ENCODE data around the gene CDKN3. TPM values are rescaled to one million over a fixed set of nuclear protein-coding genes. Genes with fewer than 3 reads are reported as not detected.

Gene CDKN3
- polyA plus RNA-seq, 1 experiment, result 28.7 TPM

GRCh38 chr14:54410215-54410614 lies 13.4 kb downstream of the CDKN3 start:
- POLR2A ChIA-PET, result no interaction called here
- DNase-seq (ENCODE audit: low read depth), result no peak
- CTCF ChIA-PET, result interaction anchor here (1.0 kb wide), 1 partner anchor 24 kb away, joined by 3 read pairs; no protein-coding TSS in a partner anchor
- no peak for TF ChIP-seq CTCF (IDR thresholded peaks at IDR 0.05; ENCODE audit: insufficient read depth, low read depth, low read length)
- Histone ChIP-seq H3K36me3 (ENCODE audit: control insufficient read depth, insufficient read depth, low read length) (peaks cover 2% of the 10 kb centered on the region; the same call in 1 of the 2 replicates), H3K27me3 (ENCODE audit: control insufficient read depth, insufficient read depth, low read length) (no peaks in the 10 kb centered on the region), H3K4me3 (ENCODE audit: low read depth, low read length) (no peak overlapping the region)

GRCh38 chr14:54411371-54411770 lies 14.6 kb downstream of the CDKN3 start:
- no peak for TF ChIP-seq CTCF (IDR thresholded peaks at IDR 0.05; ENCODE audit: insufficient read depth, low read depth, low read length)
- peaks cover 2% of the 10 kb centered on the region; the same call in 1 of the 2 replicates for H3K36me3 ChIP-seq (ENCODE audit: control insufficient read depth, insufficient read depth, low read length)
- no peaks in the 10 kb centered on the region for H3K27me3 ChIP-seq (ENCODE audit: control insufficient read depth, insufficient read depth, low read length)
- H3K4me3 ChIP-seq (ENCODE audit: low read depth, low read length), result no peak overlapping the region
- ChIA-PET POLR2A (no interaction called here), CTCF (interaction anchor here (0.8 to 1.8 kb wide), 4 partner anchors 9 to 316 kb away, joined by 3 to 5 read pairs (median 4); no protein-coding TSS in a partner anchor)
- DNase-seq (ENCODE audit: low read depth), result no peak

GRCh38 chr14:54420478-54421142 lies 23.8 kb downstream of the CDKN3 start:
- no peak overlapping the region for H3K4me3 ChIP-seq (ENCODE audit: low read depth, low read length)
- ChIA-PET CTCF (interaction anchor here (0.6 to 1.5 kb wide), 16 partner anchors 8 to 107 kb away, joined by 3 to 14 read pairs (median 4); no protein-coding TSS in a partner anchor), POLR2A (interaction anchor here (1.0 kb wide), 1 partner anchor 23 kb away, joined by 3 read pairs; the partner anchor contains the start of gene CDKN3)
- no peak for DNase-seq (ENCODE audit: low read depth)
- TF ChIP-seq CTCF (IDR thresholded peaks at IDR 0.05; ENCODE audit: insufficient read depth, low read depth, low read length), result peak; percentile 71
- H3K27me3 ChIP-seq (ENCODE audit: control insufficient read depth, insufficient read depth, low read length), result no peaks in the 10 kb centered on the region
- no peaks in the 10 kb centered on the region for H3K36me3 ChIP-seq (ENCODE audit: control insufficient read depth, insufficient read depth, low read length)

- CTCF ChIA-PET, result interaction anchor here (0.5 to 1.4 kb wide), 3 partner anchors 11 to 937 kb away, joined by 3 to 7 read pairs (median 3); no protein-coding TSS in a partner anchor
- TF ChIP-seq CTCF (IDR thresholded peaks at IDR 0.05; ENCODE audit: insufficient read depth, low read depth, low read length), result no peak
Observed at GRCh38 chr14:54423991-54424390, 27.2 kb downstream of the CDKN3 start.

GRCh38 chr14:54424479-54424901 lies 27.7 kb downstream of the CDKN3 start:
- CTCF ChIA-PET, result interaction anchor here (0.5 to 1.4 kb wide), 3 partner anchors 11 to 937 kb away, joined by 3 to 7 read pairs (median 3); no protein-coding TSS in a partner anchor

More at GRCh38 chr14:54423991-54424390, 27.2 kb downstream of the CDKN3 start:
- Histone ChIP-seq H3K36me3 (ENCODE audit: control insufficient read depth, insufficient read depth, low read length) (peaks cover 5% of the 10 kb centered on the region; the same call in 1 of the 2 replicates), H3K4me3 (ENCODE audit: low read depth, low read length) (no peak overlapping the region), H3K27me3 (ENCODE audit: control insufficient read depth, insufficient read depth, low read length) (no peaks in the 10 kb centered on the region)
- POLR2A ChIA-PET, result no interaction called here
- no peak for DNase-seq (ENCODE audit: low read depth)

More at GRCh38 chr14:54424479-54424901, 27.7 kb downstream of the CDKN3 start:
- TF ChIP-seq CTCF (IDR thresholded peaks at IDR 0.05; ENCODE audit: insufficient read depth, low read depth, low read length), result no peak
- DNase-seq (ENCODE audit: low read depth), result no peak
- POLR2A ChIA-PET, result no interaction called here
- H3K27me3 ChIP-seq (ENCODE audit: control insufficient read depth, insufficient read depth, low read length), result no peaks in the 10 kb centered on the region
- H3K36me3 ChIP-seq (ENCODE audit: control insufficient read depth, insufficient read depth, low read length), result peaks cover 6% of the 10 kb centered on the region
- no peak overlapping the region for H3K4me3 ChIP-seq (ENCODE audit: low read depth, low read length)
